Large intestine (tissue), 3 donors: ENCODE results near the gene UGDH. TPM values are rescaled to one million over a fixed set of nuclear protein-coding genes. Genes with fewer than 3 reads are reported as not detected.
"Not testable (repeated sequence)": the region's sequence is repeated elsewhere in the genome, so short reads cannot be mapped to it uniquely, and the experiment has no call there.

Source experiments
- DNase-seq, 2 donors: peaks; one replicate each; pipeline versions ENCODE4 v3.0.0 to v3.0.0-alpha.2; 2013
- H3K27ac ChIP-seq: one replicate; pipeline ENCODE4 v1.5.1; 2013; ENCODE audit warnings: low read length
- H3K27me3 ChIP-seq: 2 replicates; pipeline ENCODE4 v1.6.1; 2013; ENCODE audit warnings: low read length; ENCODE audit not compliant: control insufficient read depth, insufficient read depth
- H3K36me3 ChIP-seq: 2 replicates; pipeline ENCODE4 v1.6.1; 2013; ENCODE audit warnings: low read length; ENCODE audit not compliant: control insufficient read depth, insufficient read depth
- H3K4me1 ChIP-seq: one replicate; pipeline ENCODE4 v1.6.1; 2013; ENCODE audit warnings: low read length; ENCODE audit not compliant: control insufficient read depth, insufficient read depth
- H3K4me3 ChIP-seq: one replicate; pipeline ENCODE4 v1.5.1; 2013; ENCODE audit warnings: low read length
- H3K9me3 ChIP-seq: one replicate; pipeline ENCODE4 v1.6.1; 2013; ENCODE audit warnings: mild to moderate bottlenecking, low read depth, low read length, moderate library complexity; ENCODE audit not compliant: control insufficient read depth
- WGBS: methylation state at CpG from one replicate; pipeline ENCODE4 v1.1.5; 2013; ENCODE audit warnings: low lambda C conversion rate; ENCODE audit not compliant: insufficient coverage; 5-methylcytosine and 5-hydroxymethylcytosine counted together
- polyA plus RNA-seq: library from polyadenylated mRNA; unstranded; fragments of 120-200 nt; gene quantifications from one replicate; pipeline ENCODE4 v1.2.1, GENCODE V29; 2013

UGDH gene
- polyA plus RNA-seq, 1 donor, result 64.2 TPM

DNA sequence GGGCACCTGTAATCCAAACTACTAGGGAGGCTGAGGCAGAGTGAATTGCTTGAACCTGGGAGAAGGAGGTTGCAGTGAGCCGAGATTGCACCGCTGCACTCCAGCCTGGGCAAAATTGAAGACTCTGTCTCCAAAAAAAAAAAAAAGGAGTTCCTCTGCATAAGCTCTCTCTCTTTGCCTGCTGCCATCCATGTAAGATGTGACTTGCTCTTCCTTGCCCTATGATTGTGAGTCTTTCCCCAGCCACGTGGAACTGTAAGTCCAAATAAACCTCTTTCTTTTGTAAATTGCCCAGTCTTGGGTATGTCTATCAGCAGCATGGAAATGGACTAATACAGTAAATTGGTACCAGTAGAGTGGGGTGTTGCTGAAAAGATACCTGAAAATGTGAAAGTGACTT is 5.0 kb upstream of the UGDH start:
- H3K36me3 ChIP-seq, result peaks cover 22% of the 10 kb centered on the region
- no CpG with 5 or more reads among the region's 3 CpGs for WGBS

DNA sequence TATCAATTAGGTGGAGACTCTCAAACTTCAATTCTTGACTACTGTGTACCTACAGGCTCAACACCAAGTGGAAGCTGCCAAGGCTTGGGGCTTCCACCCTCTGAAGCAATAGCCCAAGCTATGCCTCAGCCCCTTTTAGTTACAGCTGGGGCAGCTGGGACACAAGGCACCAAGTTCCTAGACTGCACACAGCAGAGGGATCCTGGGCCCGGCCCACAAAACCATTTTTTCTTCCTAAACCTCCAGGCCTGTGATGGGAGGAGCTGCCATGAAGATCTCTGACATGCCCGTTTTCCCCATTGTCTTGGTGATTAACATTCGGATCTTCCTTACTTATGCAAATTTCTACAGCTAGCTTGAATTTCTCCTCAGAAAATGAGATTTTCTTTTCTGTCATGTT is 3.4 kb upstream of the UGDH start:
- WGBS, result 100% methylated on average over 1 of the region's 3 CpGs
- no peak for DNase-seq
- Histone ChIP-seq H3K4me1 (peaks cover 5% of the 10 kb centered on the region), H3K27me3 (no peaks in the 10 kb centered on the region), H3K4me3 (no peak overlapping the region), H3K27ac (no peak overlapping the region), H3K9me3 (peaks cover 9% of the 10 kb centered on the region), H3K36me3 (peaks cover 22% of the 10 kb centered on the region)

More for the DNA sequence above, 5.0 kb upstream of the UGDH start:
- not testable (repeated sequence) for H3K4me3 ChIP-seq, H3K27ac ChIP-seq, H3K4me1 ChIP-seq, DNase-seq, H3K9me3 ChIP-seq, H3K27me3 ChIP-seq

GRCh38 chr4:39529534-39529933 is 2.3 kb upstream of the UGDH start:
- H3K4me3 ChIP-seq, result no peak overlapping the region
- H3K4me1 ChIP-seq, result peaks cover 11% of the 10 kb centered on the region
- WGBS, result no CpG with 5 or more reads among the region's 2 CpGs
- peaks cover 22% of the 10 kb centered on the region for H3K36me3 ChIP-seq
- no peak overlapping the region for H3K27ac ChIP-seq
- H3K9me3 ChIP-seq, result peaks cover 9% of the 10 kb centered on the region
- no peak for DNase-seq
- no peaks in the 10 kb centered on the region for H3K27me3 ChIP-seq

- H3K4me3 ChIP-seq, result peak overlapping the region; percentile 100
- H3K9me3 ChIP-seq, result peaks cover 9% of the 10 kb centered on the region
- H3K27ac ChIP-seq, result peak overlapping the region; percentile 98
- DNase-seq, result no peak
- peaks cover 15% of the 10 kb centered on the region for H3K4me1 ChIP-seq
- WGBS, result no CpG with 5 or more reads among the region's 21 CpGs
- no peaks in the 10 kb centered on the region for H3K27me3 ChIP-seq
- H3K36me3 ChIP-seq, result peaks cover 15% of the 10 kb centered on the region
Measured at GRCh38 chr4:39528061-39528465, 824 bp upstream of the UGDH start.

DNA sequence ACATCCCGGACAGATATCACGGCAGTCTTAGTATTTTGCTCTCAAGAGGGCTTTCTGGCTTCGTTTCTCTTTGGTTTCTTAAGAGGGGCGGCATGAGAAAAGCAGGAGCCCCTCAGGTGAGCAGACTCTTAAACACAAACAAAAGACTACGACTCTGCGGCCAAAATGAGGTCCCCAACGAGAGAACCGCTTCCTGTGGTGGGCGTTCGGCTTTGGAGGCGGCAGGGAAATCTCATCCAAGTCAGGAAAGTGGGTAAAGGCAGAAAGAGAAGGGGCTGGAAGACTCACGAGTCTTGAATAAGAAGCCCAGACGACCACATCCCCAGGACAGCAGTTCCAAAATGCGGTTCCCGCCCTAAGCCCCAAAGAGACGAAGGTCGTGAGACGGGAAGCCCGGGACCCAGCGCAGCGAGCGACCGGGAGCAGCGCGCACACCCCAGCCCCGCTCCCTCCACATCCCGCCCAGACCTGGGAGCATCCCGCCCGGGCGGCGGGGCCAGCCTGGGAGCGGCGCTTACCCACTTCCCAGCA is 409 bp downstream of the UGDH start:
- no peaks in the 10 kb centered on the region for H3K27me3 ChIP-seq
- H3K4me3 ChIP-seq, result peak overlapping the region; percentile 85
- H3K9me3 ChIP-seq, result peaks cover 5% of the 10 kb centered on the region
- H3K36me3 ChIP-seq, result peaks cover 5% of the 10 kb centered on the region
- DNase-seq, result no peak
- H3K4me1 ChIP-seq, result peaks cover 15% of the 10 kb centered on the region
- peak overlapping the region; percentile 98 for H3K27ac ChIP-seq
- no CpG with 5 or more reads among the region's 33 CpGs for WGBS

DNA sequence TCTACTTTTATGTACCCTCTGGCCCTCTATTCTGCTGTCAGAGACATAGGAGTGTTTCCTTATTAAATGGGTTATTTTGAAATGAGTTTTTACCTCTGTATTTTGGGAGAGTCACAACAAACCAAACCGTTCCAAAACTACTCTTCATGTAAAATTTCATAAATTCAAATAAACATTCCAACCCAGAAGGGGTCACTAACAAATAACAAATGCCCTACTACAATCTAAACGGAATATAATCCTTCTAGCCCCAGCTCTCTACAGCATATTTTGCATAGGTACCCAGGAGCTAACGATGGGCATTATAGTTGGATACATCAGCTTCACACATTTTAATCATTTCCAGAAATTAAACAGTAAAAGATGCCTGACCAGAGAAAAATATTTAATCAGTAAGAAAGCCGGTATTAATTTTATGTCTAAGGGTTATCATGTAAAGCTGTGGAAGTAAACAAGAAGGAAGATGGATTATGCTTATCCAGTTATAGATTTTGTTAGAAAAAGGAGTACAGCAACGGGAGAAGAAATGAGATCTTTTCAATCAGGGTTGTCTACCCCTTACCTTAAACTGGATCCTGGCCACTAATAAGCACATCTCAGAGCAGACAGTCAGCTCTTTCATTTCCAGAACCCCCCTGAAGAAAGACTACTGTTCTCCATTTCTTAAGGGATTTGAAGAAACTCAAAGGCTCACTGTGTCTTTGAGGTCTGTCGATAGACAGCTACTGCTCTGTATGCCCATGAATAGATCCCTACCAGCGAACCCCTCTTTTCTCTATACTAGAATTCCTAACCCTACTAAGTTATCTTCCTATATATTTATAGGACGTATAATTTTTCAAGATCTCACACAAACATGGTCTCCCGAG is 1.2 kb downstream of the UGDH start:
- WGBS, result 8% methylated on average over 2 of the region's 9 CpGs
- Histone ChIP-seq H3K27me3 (no peaks in the 10 kb centered on the region), H3K27ac (peak overlapping the region; percentile 98), H3K4me1 (peaks cover 15% of the 10 kb centered on the region), H3K4me3 (peak overlapping the region; percentile 85), H3K9me3 (peaks cover 2% of the 10 kb centered on the region), H3K36me3 (no peaks in the 10 kb centered on the region)
- peak in 1 of 2 donors; percentile 30 for DNase-seq

GRCh38 chr4:39524161-39524957 is 2.9 kb downstream of the UGDH start:
- Histone ChIP-seq H3K27me3 (no peaks in the 10 kb centered on the region), H3K4me3 (no peak overlapping the region), H3K27ac (no peak overlapping the region), H3K36me3 (peaks cover 6% of the 10 kb centered on the region), H3K9me3 (no peaks in the 10 kb centered on the region), H3K4me1 (peaks cover 15% of the 10 kb centered on the region)
- DNase-seq, result no peak
- WGBS, result 60% methylated on average over 1 of the region's 7 CpGs

GRCh38 chr4:39522068-39522467 is 5.2 kb downstream of the UGDH start:
- H3K27ac ChIP-seq, result no peak overlapping the region

DNA sequence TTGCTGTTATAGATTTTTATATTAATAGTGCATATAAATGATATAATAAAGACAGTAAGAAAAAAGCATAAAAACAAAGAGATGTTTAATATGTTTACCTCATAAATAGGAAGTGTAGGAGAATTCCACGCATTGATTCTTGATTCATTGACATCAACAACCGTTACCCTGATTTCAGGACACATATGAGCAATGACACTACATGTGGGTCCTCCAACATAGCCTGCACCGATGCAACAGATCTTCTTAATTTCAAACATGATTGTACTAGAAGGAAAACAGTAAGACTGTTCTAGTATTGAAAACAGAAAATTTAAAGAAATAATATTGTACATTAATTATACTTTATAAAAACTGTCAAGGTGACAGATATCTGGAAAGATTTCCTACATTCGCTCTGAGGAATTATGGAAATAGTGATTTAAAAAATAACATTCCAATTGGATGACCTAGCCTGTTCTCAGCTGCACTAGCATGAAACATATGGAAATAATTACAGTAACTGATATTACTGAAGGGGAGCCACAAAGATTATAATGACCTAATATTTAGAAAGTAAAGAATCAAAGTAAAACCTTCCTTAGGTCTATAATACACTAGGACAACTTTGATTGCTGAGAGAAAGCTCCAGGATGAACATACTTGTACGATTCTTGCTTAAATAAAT is 5.9 kb downstream of the UGDH start:
- Histone ChIP-seq H3K36me3 (peaks cover 22% of the 10 kb centered on the region), H3K4me1 (peaks cover 10% of the 10 kb centered on the region), H3K27me3 (no peaks in the 10 kb centered on the region), H3K9me3 (no peaks in the 10 kb centered on the region), H3K4me3 (no peak overlapping the region), H3K27ac (no peak overlapping the region)
- 82% methylated on average over 4 of the region's 5 CpGs for WGBS
- no peak for DNase-seq

More at GRCh38 chr4:39522068-39522467, 5.2 kb downstream of the UGDH start:
- Histone ChIP-seq H3K4me3 (no peak overlapping the region), H3K27me3 (no peaks in the 10 kb centered on the region), H3K36me3 (peaks cover 20% of the 10 kb centered on the region), H3K9me3 (no peaks in the 10 kb centered on the region), H3K4me1 (peaks cover 10% of the 10 kb centered on the region)
- no peak for DNase-seq
- 14% methylated on average over 1 of the region's 2 CpGs for WGBS

GRCh38 chr4:39518484-39518883 is 8.8 kb downstream of the UGDH start:
- 100% methylated on average over 2 of the region's 6 CpGs for WGBS
- Histone ChIP-seq H3K27me3 (no peaks in the 10 kb centered on the region), H3K27ac (no peak overlapping the region), H3K9me3 (no peaks in the 10 kb centered on the region), H3K36me3 (peaks cover 30% of the 10 kb centered on the region), H3K4me1 (peaks cover 2% of the 10 kb centered on the region), H3K4me3 (no peak overlapping the region)
- no peak for DNase-seq
